ENCODE data around the gene ZNF189.

GRCh38 chr9:101438523-101438922 lies 39.9 kb downstream of the ZNF189 start:
- TF ChIP-seq, protein P1, sequence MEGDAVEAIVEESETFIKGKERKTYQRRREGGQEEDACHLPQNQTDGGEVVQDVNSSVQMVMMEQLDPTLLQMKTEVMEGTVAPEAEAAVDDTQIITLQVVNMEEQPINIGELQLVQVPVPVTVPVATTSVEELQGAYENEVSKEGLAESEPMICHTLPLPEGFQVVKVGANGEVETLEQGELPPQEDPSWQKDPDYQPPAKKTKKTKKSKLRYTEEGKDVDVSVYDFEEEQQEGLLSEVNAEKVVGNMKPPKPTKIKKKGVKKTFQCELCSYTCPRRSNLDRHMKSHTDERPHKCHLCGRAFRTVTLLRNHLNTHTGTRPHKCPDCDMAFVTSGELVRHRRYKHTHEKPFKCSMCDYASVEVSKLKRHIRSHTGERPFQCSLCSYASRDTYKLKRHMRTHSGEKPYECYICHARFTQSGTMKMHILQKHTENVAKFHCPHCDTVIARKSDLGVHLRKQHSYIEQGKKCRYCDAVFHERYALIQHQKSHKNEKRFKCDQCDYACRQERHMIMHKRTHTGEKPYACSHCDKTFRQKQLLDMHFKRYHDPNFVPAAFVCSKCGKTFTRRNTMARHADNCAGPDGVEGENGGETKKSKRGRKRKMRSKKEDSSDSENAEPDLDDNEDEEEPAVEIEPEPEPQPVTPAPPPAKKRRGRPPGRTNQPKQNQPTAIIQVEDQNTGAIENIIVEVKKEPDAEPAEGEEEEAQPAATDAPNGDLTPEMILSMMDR (IDR thresholded peaks at IDR 0.05): no peak
- no peak for TF ChIP-seq POLR2A (IDR thresholded peaks at IDR 0.05)

All from uterus (tissue), 2 donors.